Transverse colon (tissue), 4 donors: ENCODE measurements around the gene TBC1D19. TPM values are rescaled to one million over a fixed set of nuclear protein-coding genes. Genes with fewer than 3 reads are reported as not detected.

ENCODE experiments used
- DNase-seq: peaks from one replicate; pipeline ENCODE4 v3.0.0-alpha.2; 2019
- H3K27ac ChIP-seq, 4 donors: fragments of 200-600 bp; sonication (generic); 2 replicates each; pipeline ENCODE4 v1.5.1; 2016 to 2018; ENCODE audit warnings: inconsistent platforms in 4 of 4
- H3K27me3 ChIP-seq: fragments of 200-600 bp; sonication (generic); 2 replicates; pipeline ENCODE4 v1.5.1; 2017; ENCODE audit warnings: inconsistent platforms
- H3K36me3 ChIP-seq, 4 donors: fragments of 200-600 bp; sonication (generic); 2 replicates each; pipeline ENCODE4 v1.5.1; 2017 to 2019; ENCODE audit warnings: inconsistent platforms in 4 of 4
- H3K4me1 ChIP-seq, 4 donors: fragments of 200-600 bp; sonication (generic); 2 replicates each; pipeline ENCODE4 v1.5.1; 2017 to 2020; ENCODE audit warnings: inconsistent platforms in 4 of 4
- H3K4me3 ChIP-seq, 4 donors: fragments of 200-600 bp; sonication (generic); 1 replicate in 1 of 4; 2 replicates in 3 of 4; pipeline versions ENCODE4 v1.5.1 to v1.6.1; 2017 to 2019; ENCODE audit warnings: inconsistent platforms in 4 of 4
- H3K9me3 ChIP-seq, 2 donors: fragments of 200-600 bp; sonication (generic); 2 replicates each; pipeline ENCODE4 v1.5.1; 2017 to 2019; ENCODE audit warnings: inconsistent platforms in 2 of 2
- CTCF ChIP-seq, 5 experiments: fragments of 200-600 bp in 3 of 5; fragments of 450-650 bp in 2 of 5; sonication (generic) in 3 of 5; IDR thresholded peaks; 1 replicate in 2 of 5; 2 replicates in 3 of 5; pipeline ENCODE4 v1.5.1; 2016 to 2017; ENCODE audit warnings: antibody characterized with exemption in 5 of 5, inconsistent platforms in 3 of 5, mild to moderate bottlenecking in 2 of 5, moderate library complexity in 1 of 5
- EP300 ChIP-seq: sonication (generic); formaldehyde crosslinking; IDR thresholded peaks from one replicate; pipeline ENCODE4 v1.6.1; 2017; ENCODE audit warnings: antibody characterized with exemption, low read depth
- POLR2A ChIP-seq: fragments of 450-650 bp; IDR thresholded peaks from one replicate; pipeline ENCODE4 v1.6.1; 2016; ENCODE audit warnings: antibody characterized with exemption, mild to moderate bottlenecking, moderate library complexity
- POLR2AphosphoS5 ChIP-seq, 3 donors: sonication (generic); formaldehyde crosslinking; IDR thresholded peaks; one replicate each; pipeline ENCODE4 v1.6.1; 2016; ENCODE audit warnings: antibody characterized with exemption in 3 of 3
- WGBS, 2 donors: methylation state at CpG; one replicate each; pipeline ENCODE4 v1.1.5; 2018; ENCODE audit warnings: low coverage in 1 of 2; 5-methylcytosine and 5-hydroxymethylcytosine counted together
- in situ Hi-C, 4 donors: fragments of 200-750 bp; cut with MboI; loops; one replicate each; pipeline versions ENCODE4 v1.15.0 to v1.15.1; 2017; ENCODE audit warnings: low sequenced_read_pairs in 3 of 4, low pct_ligation_motif_present in 1 of 4, low pct_unique_long_range_greater_than_20kb in 1 of 4
- intact Hi-C: fragments of 100-400 bp; cut with DNase I; formaldehyde crosslinking; loops from one replicate; pipeline ENCODE4 v1.15.1; 2023; ENCODE audit warnings: low total_unique reads
- total RNA-seq, 4 donors: library from RNA; depleted of rRNA; stranded (reverse); fragments of >200 nt; gene quantifications; one replicate each; pipeline ENCODE4 v1.1.0, GENCODE V29; 2016

Gene TBC1D19
- total RNA-seq, 4 donors from 2014 or later = 6.3 to 19.1 (median 9.6) TPM

GRCh38 chr4:26785312-26785711 lies 201.4 kb downstream of the TBC1D19 start:
- Histone ChIP-seq H3K9me3 (no peaks in the 10 kb centered on the region), H3K4me1 (peaks cover 8 to 15% (median 11%) of the 10 kb centered on the region in 4 donors), H3K4me3 (no peak overlapping the region), H3K27me3 (no peaks in the 10 kb centered on the region), H3K36me3 (no peaks in the 10 kb centered on the region), H3K27ac (no peak overlapping the region)
- no peak for DNase-seq
- TF ChIP-seq POLR2AphosphoS5 (IDR thresholded peaks at IDR 0.05) (no peak), CTCF (IDR thresholded peaks at IDR 0.05) (no peak), POLR2A (no peak), EP300 (no peak)
- 83 to 100% methylated on average over 1 to 4 of the region's 4 CpGs for WGBS, 2 donors
- in situ Hi-C loops = no loop called here
- intact Hi-C loops = no loop called here

GRCh38 chr4:26785810-26786209 lies 201.9 kb downstream of the TBC1D19 start:
- Histone ChIP-seq H3K27ac (no peak overlapping the region), H3K4me3 (no peak overlapping the region), H3K4me1 (peaks cover 8 to 15% (median 11%) of the 10 kb centered on the region in 4 donors), H3K36me3 (no peaks in the 10 kb centered on the region), H3K27me3 (no peaks in the 10 kb centered on the region), H3K9me3 (no peaks in the 10 kb centered on the region)
- in situ Hi-C loops = no loop called here
- DNase-seq = no peak
- no peak for TF ChIP-seq POLR2A
- TF ChIP-seq CTCF (IDR thresholded peaks at IDR 0.05) = no peak
- 71 to 82% methylated on average over 1 to 2 of the region's 2 CpGs for WGBS, 2 donors
- intact Hi-C loops = no loop called here

- peaks cover 8 to 15% (median 11%) of the 10 kb centered on the region in 4 donors for H3K4me1 ChIP-seq
- H3K4me3 ChIP-seq = no peak overlapping the region
- intact Hi-C loops (no loop called here), in situ Hi-C loops (no loop called here)
- no peaks in the 10 kb centered on the region for H3K27me3 ChIP-seq
- whole genome bisulfite sequencing, 2 donors = 77% methylated on average over 3 of the region's 3 CpGs; no CpG with 5 or more reads in 1 of the 2 donors
- H3K27ac ChIP-seq = no peak overlapping the region
- no peak for DNase-seq
- no peaks in the 10 kb centered on the region for H3K36me3 ChIP-seq
- no peak for TF ChIP-seq POLR2A
- no peak for TF ChIP-seq POLR2AphosphoS5 (IDR thresholded peaks at IDR 0.05)
- TF ChIP-seq CTCF (IDR thresholded peaks at IDR 0.05) = no peak
- no peak for TF ChIP-seq EP300
- no peaks in the 10 kb centered on the region for H3K9me3 ChIP-seq
Observed at GRCh38 chr4:26786916-26787315, 203.0 kb downstream of the TBC1D19 start.

GRCh38 chr4:26787461-26788340 lies 203.8 kb downstream of the TBC1D19 start:
- WGBS, 2 donors = 50 to 77% methylated on average over 3 to 11 of the region's 11 CpGs
- Histone ChIP-seq H3K9me3 (no peaks in the 10 kb centered on the region), H3K4me1 (peaks cover 8 to 15% (median 11%) of the 10 kb centered on the region in 4 donors), H3K27me3 (no peaks in the 10 kb centered on the region), H3K4me3 (no peak overlapping the region), H3K27ac (peak overlapping the region; percentile 28 to 52 (median 44)), H3K36me3 (no peaks in the 10 kb centered on the region)
- in situ Hi-C loops = no loop called here
- intact Hi-C loops = no loop called here
- peak; percentile 39 for DNase-seq
- TF ChIP-seq EP300 (no peak), CTCF (IDR thresholded peaks at IDR 0.05) (peak in 4 of 5 experiments; percentile 18 to 26 (median 20))
